ENCODE results near the gene SENP8.
A peak's percentile ranks its signal among the peaks of the same experiment; 100 is the strongest.

The SENP8 gene

GRCh38 chr15:72113347-72114031 lies 4.7 kb upstream of the SENP8 start:
- no peak for DNase-seq (ENCODE audit: low spot score)

DNA sequence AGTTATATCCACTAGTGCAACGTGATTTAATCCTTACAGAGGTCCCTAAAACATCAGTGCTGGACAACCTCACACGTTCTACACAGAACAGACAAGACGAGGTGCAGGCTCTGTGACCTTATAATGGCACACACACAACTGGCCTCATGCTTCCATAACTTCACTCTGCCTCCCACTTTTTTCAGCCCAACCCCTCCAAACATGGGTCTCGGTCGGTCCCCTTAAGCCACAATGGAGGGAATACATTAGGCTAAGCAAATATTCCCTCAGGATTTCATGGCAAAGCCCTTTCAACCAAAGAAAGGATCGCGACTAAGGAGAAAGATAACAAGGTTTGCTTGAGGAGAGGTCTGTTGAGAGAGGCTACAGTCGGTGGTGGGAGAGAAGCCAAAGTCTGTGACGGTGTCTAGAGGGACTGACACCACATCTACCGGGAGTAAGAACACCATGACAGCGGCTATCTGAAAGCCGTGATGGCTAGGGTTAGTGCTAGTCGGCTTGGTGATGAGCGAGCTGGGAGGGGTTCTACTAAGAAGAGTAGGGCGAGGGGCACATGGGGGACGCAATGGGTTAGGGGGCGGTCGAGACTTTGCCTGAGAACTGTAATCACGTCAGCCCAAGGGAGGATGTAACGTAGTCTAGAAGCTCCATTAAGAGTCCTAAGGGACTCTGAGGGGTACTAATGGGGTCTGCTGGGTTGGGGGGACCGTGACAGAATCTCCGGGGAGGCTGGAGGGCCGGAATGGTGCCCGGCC lies 1.3 kb upstream of the SENP8 start:
- peak; percentile 25 for DNase-seq (ENCODE audit: low spot score)

DNA sequence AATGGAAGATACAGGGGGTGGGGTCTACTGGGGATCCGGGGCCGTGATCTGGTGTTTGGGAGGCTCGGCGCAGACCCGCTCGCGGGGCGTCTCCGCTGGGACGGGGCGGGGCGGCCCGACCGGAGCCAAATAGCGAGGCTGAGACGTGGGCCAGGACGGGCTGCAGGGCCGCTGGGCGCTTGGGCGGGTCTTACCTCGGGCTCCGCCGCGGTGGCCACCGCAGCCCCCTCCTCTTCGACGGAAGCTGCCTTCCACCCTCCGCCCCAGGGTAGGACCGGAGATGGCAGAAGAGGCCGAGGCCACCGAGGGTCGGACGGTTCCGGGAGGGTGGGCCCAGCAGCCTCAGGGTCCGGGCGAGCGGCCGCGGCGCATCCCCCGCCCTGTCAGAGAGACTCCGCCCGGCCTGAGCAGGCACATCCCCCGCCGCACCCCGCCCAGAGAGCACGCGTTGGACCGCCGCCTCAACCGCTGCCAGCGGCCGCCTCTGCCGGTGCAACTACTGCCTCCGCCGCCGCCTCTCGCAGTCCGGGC lies 652 bp upstream of the SENP8 start:
- peak; percentile 64 for DNase-seq (ENCODE audit: low spot score)

- no peak for DNase-seq (ENCODE audit: low spot score)
Measured at GRCh38 chr15:72124218-72124617, 6.0 kb downstream of the SENP8 start.

- DNase-seq (ENCODE audit: low spot score): no peak
Measured at GRCh38 chr15:72127724-72128322, 9.6 kb downstream of the SENP8 start.

GRCh38 chr15:72128359-72128758 lies 10.2 kb downstream of the SENP8 start:
- DNase-seq (ENCODE audit: low spot score): no peak

DNA sequence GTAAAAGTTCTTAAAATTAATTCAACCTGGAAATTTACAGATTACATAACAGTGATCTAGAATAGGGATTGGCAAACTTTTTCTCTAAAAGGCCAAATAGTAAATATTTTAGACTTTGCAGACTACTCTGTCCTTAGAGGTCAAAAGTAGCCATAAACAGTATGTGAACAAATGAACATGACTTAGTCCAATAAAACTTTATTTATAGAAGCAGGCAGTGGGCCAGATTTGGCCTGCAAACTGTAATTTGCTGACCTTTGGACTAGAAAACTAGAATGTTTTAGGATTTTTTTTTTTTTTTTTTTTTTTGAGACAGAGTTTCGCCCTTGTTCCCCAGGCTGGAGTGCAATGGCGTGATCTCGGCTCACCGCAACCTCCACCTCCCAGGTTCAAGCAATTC lies 12.1 kb downstream of the SENP8 start:
- DNase-seq (ENCODE audit: low spot score): no peak

GRCh38 chr15:72131922-72132321 lies 13.7 kb downstream of the SENP8 start:
- no peak for DNase-seq (ENCODE audit: low spot score)

- DNase-seq (ENCODE audit: low spot score): no peak
Measured at GRCh38 chr15:72133211-72133610, 15.0 kb downstream of the SENP8 start.

DNA sequence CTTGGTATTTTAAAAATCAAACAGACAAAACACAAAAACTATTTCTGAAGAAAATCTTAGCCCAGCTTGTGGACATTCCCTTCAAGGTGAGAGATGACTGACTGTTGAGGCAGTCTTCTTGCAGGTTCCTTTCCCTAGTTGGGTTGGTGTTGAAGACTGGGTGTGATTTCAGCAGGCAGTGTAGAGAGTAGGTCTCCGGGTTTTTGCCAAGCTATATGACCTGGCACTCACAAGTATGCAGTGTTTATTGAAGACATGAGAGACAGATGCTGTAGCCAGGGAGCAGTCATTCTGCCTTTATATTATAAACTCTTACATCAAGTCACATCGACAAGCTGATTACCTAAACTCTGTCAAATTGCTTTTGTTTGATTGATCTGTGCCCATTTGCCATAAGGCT lies 17.5 kb downstream of the SENP8 start:
- no peak for DNase-seq (ENCODE audit: low spot score)

DNA sequence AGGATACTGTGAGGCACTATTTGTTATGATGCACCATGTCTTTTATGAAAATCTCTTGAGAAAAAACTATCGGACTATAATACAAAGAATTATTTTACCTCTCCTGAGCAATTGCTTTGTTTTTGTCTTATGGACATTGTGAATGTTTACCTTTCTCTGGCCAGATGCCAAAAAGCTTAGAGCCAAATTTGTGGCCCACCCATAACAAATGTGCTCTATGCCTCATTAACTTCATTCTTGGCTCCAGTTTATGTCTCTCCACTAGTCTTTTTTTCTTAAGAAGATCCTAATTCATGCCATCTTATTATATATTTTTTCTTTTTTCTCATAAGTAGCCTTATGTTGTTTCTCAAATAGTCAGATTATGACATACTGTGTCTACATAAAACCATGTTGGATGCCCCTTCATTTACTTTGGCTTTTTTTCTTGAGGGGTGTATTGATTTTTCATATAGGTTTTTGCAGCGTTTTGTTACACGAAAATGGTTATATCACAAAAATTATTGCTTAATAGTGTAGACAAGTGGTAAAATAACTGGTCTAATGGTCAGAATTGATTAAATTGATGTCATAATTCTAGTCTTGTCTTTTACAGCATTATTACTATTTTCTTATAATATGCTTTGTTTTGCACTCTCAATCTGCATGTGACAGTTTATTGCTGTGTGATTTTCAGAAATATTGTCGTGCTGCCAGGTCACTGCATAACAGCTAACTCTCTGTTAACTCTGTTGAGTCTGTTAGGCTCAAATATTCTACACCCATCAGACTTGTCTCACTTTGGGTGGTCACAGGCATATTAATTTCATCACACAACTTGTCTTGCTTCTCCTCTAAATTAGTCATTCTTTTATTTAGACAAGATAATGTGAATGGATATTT lies 18.2 kb downstream of the SENP8 start:
- DNase-seq (ENCODE audit: low spot score): no peak

GRCh38 chr15:72139667-72140066 lies 21.5 kb downstream of the SENP8 start:
- no peak for DNase-seq (ENCODE audit: low spot score)

DNA sequence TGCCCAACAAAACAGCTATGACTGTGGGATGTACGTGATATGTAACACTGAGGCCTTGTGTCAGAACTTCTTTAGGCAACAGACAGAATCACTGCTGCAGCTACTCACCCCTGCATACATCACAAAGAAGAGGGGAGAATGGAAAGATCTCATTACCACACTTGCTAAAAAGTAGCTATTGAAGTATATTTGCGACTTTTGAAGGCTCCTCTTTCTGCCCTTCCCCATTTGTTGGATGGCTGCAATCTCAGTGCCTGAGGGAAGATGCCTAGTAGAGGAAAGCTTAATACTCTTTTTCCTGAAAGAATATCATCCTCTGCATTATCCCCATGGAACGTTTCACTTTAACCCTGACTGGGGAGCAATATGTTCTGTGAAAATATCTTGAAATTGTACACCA lies 21.9 kb downstream of the SENP8 start:
- no peak for DNase-seq (ENCODE audit: low spot score)

DNA sequence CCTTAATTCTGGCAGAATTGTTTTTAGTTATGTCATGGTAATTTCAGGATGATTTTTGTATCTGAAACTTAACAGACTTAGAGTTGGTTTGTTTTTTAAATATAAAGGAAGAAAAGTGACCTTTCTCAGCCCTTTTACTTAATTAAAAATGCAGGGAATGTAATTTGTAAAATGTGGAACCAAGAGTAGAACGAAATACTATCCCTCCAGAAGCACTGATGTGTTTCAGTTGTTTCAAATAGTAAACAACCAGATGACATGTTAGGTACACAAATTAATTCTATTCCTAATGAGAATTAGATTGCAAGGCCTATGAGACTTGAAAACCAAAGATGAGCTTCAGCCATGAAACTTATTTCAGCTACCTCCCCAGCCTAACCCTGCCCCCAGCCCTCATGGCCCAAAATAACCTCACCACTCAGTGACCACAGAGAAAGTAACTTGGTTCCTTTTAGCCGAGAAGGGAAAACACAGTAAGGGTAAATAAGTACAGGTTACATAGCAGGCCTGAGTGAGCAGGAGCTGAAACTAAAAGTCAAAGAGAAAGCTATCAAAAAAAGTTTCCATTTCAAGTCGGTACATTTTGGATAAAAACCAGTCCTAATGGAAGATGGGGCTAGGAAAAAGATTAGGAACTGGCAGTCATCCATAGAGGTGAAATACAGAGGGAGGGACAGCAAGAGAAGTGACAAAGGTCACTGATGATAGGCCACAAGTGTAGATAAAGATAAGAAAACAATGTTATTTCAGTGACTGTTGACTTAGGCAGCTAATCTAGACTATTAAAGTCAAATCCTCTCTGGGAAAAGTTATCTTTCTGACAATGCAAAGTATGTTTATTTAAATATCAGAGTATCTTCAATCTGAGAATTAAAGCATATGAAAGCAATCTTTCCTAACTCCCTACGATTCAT lies 23.2 kb downstream of the SENP8 start:
- no peak for DNase-seq (ENCODE audit: low spot score)

DNA sequence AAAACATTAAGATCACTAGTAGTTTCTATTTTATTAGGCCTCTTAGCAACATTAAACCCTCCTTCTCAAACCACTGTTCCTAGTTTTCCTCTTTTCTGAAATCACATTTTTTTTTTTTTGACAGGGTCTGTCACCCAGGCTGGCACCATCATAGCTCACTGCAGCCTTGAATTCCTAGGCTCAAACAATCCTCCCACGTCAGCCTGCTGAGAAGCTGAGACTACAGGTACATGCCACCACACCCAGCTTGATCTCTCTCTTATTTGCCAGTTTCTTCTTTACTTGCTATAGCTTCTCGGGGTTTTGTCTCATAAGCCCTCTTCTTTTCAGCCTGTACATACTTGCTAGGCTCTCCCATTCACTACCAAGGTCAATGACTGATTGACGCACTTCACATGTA lies 28.0 kb downstream of the SENP8 start:
- no peak for DNase-seq (ENCODE audit: low spot score)

DNA sequence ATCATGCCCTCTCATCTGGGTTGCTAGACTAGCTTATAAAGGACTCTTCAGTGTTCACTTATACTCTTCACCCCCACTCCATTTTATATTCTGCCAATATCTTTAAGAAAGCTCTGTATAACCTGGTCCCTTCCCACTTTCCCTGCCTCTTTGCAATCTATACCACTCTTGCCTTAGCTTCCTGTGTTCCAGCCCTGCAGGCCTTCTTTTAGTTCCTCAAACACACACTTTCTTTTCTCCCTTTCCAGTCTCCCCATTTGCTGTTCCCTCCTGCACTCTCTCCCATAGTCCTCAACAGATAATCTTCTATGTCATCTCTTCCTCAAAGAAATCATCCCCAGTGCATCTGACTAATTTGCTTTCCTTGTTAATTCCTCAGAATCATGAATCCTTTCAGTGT lies 28.7 kb downstream of the SENP8 start:
- DNase-seq (ENCODE audit: low spot score): no peak

DNA sequence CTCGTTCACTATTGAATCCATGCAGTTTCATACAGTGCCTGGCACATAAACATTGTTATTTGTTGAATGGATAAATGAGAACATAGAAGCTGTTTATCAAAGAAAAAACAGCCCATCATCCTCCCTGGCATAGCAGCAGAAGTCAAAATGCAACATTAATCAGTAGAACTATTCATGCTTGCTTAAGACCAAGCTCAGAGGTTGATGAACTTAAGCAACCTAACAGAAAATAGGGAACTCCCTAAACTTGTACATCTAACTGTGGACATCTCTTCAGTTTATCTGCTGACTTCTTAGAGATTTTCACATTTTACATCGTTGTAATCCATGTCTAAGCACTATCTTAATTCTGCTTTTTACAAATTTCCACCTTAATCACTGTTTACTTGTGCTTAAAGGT lies 29.2 kb downstream of the SENP8 start:
- no peak for DNase-seq (ENCODE audit: low spot score)

- DNase-seq (ENCODE audit: low spot score): no peak
Measured at GRCh38 chr15:72153269-72154000, 35.2 kb downstream of the SENP8 start.

DNA sequence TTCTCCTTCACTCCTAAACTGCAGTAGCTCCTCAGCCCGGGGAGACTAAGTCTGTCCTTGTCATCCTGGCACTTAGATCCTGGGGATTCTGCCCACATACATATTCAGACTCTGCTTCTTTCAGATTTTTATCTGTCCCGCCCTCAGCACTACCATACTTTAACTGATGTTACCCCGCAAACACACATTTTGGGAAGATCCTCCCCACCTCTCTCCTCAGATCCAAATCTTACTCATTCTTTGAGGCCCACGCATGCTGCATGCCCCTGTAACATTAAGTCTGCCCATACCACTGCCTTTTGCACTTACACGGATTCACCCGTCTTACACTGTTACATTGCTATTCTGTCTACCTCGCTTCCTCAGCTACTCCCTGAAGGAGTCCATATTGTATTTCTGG lies 36.1 kb downstream of the SENP8 start:
- DNase-seq (ENCODE audit: low spot score): no peak

DNA sequence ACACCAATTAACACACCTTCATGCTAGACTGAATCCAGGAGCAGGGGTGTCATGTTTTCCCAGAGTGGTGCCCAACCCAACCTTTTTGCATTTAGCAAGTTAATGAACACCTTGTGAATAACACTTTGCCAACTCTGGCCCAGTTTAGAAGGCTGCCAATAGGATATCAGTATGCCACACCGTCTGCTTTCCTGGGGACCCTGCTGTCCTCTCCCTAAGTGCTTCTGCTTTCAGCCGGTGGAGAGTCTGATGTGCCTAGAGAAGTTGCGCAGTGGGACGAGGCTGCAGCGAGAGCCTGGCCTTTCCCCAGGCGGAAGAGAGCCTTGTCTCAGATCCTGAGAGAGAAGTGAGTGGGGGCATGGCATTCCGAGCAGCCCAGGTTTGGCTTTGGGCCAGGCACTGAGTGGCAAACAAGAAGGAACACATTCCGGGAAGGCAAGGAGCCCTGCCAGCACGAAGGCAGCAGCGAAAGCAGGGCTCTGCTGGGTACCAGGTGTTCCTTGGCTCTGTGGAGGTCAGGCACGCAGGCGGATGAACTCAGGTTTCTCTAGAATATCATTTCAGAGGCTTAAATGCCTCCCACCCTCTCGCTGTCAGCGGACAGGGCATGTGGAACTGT lies 36.9 kb downstream of the SENP8 start:
- DNase-seq (ENCODE audit: low spot score): no peak

Measured in hematopoietic multipotent progenitor cell treated with erythropoietin and hydrocortisone succinate and interleukin-3 and kit ligand, for 15 days (in vitro differentiated cells).